Stimulated activated CD8-positive, alpha-beta memory T cell treated with anti-CD3 and anti-CD28 coated beads, Interleukin-12 subunit alpha, Interleukin-12 subunit beta, amount 100 ng/mL, for 24 hours (primary cell): ENCODE data around the gene OR9K2.
"Not testable (repeated sequence)": the region's sequence is repeated elsewhere in the genome, so short reads cannot be mapped to it uniquely, and the experiment has no call there.

Source experiments
- DNase-seq: peaks from one replicate; pipeline ENCODE4 v3.0.0-alpha.2; 2020; ENCODE audit errors: extremely low read depth

Gene OR9K2

GRCh38 chr12:55126106-55126505 is at the start of gene OR9K2:
Gene OR9K2, plus strand, starts transcription at chr12:55126406. Its CDS starts 3,429 bp downstream, at chr12:55129835.
- DNase-seq, result no peak

- no peak for DNase-seq
Measured at GRCh38 chr12:55092579-55092978, 33.6 kb upstream of the OR9K2 start.

GRCh38 chr12:55112378-55112875 is 13.8 kb upstream of the OR9K2 start:
- no peak for DNase-seq

DNA sequence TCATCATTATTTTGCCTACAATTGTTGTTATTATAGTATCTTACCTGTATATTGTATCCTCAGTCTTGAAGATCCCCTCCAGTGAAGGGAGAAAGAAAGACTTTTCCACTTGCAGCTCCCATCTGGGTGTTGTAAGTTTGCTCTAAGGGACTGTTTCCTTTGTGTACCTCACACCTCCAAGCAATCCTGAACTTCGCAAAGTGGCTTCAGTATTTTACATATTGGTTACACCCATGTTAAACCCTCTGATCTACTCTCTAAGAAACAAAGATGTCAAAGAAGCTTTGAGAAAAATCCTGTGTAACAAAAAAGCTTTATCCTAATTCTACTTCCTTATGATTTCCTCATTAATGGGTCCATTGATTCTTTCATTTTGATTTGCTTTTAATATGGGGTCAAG is 10.1 kb upstream of the OR9K2 start:
- no peak for DNase-seq

DNA sequence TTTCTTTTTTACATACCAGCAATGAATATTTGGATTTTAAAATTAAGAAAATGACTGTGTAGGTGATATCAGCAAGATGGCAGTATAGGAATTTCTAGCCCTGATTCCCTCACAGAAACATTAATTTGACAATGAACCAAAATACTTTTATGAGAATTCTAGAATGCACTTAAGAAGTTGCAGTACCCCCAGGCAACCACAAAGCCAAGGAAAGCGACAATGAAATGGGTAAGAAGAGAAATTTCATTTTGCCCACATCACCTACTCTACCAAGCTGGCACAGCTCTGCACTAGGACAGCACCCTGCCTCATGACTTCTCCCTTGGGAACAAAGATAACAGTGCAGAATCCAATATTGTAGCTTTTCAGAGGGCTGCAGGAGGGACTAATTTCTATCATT is 6.6 kb downstream of the OR9K2 start:
- DNase-seq, result no peak

GRCh38 chr12:55142669-55143565 is 16.7 kb downstream of the OR9K2 start:
- no peak for DNase-seq

- no peak for DNase-seq
Measured at GRCh38 chr12:55143566-55143870, 17.3 kb downstream of the OR9K2 start.

- DNase-seq, result not testable (repeated sequence)
Measured at GRCh38 chr12:55167010-55167640, 40.9 kb downstream of the OR9K2 start.

DNA sequence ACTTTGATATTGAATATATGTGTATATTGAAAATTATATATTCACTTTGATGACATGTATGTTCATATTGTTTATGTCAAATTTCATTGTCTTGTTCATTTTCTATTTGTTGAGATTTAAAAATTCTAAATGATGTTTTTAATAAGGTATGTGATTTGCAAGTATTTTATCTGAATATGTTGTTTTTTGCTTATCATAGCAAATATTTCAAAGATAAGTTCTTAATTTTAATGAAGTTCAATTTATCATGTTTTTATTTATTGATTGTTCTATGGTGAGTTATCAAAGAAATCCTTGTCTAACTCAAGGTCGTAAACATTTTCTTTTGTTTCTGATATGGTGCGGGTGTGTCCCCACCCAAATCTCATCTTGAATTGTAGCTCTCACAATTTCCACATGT is 45.2 kb downstream of the OR9K2 start:
- no peak for DNase-seq

GRCh38 chr12:55171846-55172245 is 45.6 kb downstream of the OR9K2 start:
- DNase-seq, result not testable (repeated sequence)

DNA sequence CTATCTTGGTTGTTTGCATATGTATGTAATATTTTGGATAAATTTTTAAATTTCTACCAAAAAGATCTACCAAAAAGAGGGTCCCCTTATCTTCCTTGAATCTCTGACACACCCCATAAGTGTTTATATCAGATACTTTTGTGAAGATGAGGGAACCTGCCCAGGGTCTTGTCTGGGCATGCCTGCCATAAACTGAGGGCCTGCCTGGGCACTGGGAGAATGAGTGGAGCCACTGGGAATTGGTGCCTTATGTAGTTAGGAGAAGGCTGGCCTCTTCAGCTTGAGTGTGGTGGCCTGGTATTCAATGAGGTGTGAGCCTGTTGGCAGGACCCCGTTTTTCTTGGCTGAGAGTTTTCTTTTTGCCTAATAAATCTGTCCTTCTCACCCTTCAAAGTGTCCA is 46.5 kb downstream of the OR9K2 start:
- DNase-seq, result no peak

GRCh38 chr12:55173456-55173855 is 47.2 kb downstream of the OR9K2 start:
- no peak for DNase-seq
